ENCODE measurements around the gene PREX1. TPM values are rescaled to one million over a fixed set of nuclear protein-coding genes. Genes with fewer than 3 reads are reported as not detected.

PREX1 gene
- total and polyA plus RNA-seq, 9 donors = 16.7 to 32.5 (median 22.5) TPM

- Histone ChIP-seq H3K27ac (ENCODE audit: low read length) (peak overlapping the region; percentile 32), H3K36me3 (ENCODE audit: control insufficient read depth, insufficient read depth, low read length) (peaks cover 44% of the 10 kb centered on the region), H3K4me3 (ENCODE audit: low read length) (no peak overlapping the region), H3K4me1 (ENCODE audit: control insufficient read depth, insufficient read depth, low read length) (peaks cover 40% of the 10 kb centered on the region), H3K27me3 (ENCODE audit: control insufficient read depth, insufficient read depth, low read length) (no peaks in the 10 kb centered on the region), H3K9me3 (replicated peaks; ENCODE audit: control insufficient read depth, low read depth, low read length) (no peaks in the 10 kb centered on the region)
- WGBS (ENCODE audit: insufficient coverage) = 7% methylated on average over 10 of the region's 11 CpGs
- peak; percentile 84 for DNase-seq
These were observed 89.1 kb downstream of the PREX1 start for GRCh38 chr20:48738399-48739304.

- no peak for DNase-seq
- H3K27me3 ChIP-seq (ENCODE audit: control insufficient read depth, insufficient read depth, low read length) = no peaks in the 10 kb centered on the region
- WGBS (ENCODE audit: insufficient coverage) = no CpG with 5 or more reads among the region's 3 CpGs
- peaks cover 39% of the 10 kb centered on the region for H3K36me3 ChIP-seq (ENCODE audit: control insufficient read depth, insufficient read depth, low read length)
- H3K9me3 ChIP-seq (replicated peaks; ENCODE audit: control insufficient read depth, low read depth, low read length) = no peaks in the 10 kb centered on the region
- H3K4me1 ChIP-seq (ENCODE audit: control insufficient read depth, insufficient read depth, low read length) = peaks cover 40% of the 10 kb centered on the region
- no peak overlapping the region for H3K4me3 ChIP-seq (ENCODE audit: low read length)
- H3K27ac ChIP-seq (ENCODE audit: low read length) = peak overlapping the region; percentile 32
These were observed 89.8 kb downstream of the PREX1 start for GRCh38 chr20:48738094-48738398.

- Histone ChIP-seq H3K27me3 (ENCODE audit: control insufficient read depth, insufficient read depth, low read length) (no peaks in the 10 kb centered on the region), H3K27ac (ENCODE audit: low read length) (peak overlapping the region; percentile 32), H3K36me3 (ENCODE audit: control insufficient read depth, insufficient read depth, low read length) (peaks cover 34% of the 10 kb centered on the region), H3K4me1 (ENCODE audit: control insufficient read depth, insufficient read depth, low read length) (peaks cover 43% of the 10 kb centered on the region), H3K9me3 (replicated peaks; ENCODE audit: control insufficient read depth, low read depth, low read length) (no peaks in the 10 kb centered on the region), H3K4me3 (ENCODE audit: low read length) (no peak overlapping the region)
- DNase-seq = no peak
- 83% methylated on average over 5 of the region's 8 CpGs for WGBS (ENCODE audit: insufficient coverage)
These were observed 90.2 kb downstream of the PREX1 start for GRCh38 chr20:48737434-48738093.

GRCh38 chr20:48736636-48737035 is 91.2 kb downstream of the PREX1 start:
- Histone ChIP-seq H3K9me3 (replicated peaks; ENCODE audit: control insufficient read depth, low read depth, low read length) (no peaks in the 10 kb centered on the region), H3K36me3 (ENCODE audit: control insufficient read depth, insufficient read depth, low read length) (peaks cover 29% of the 10 kb centered on the region), H3K27me3 (ENCODE audit: control insufficient read depth, insufficient read depth, low read length) (no peaks in the 10 kb centered on the region), H3K4me3 (ENCODE audit: low read length) (no peak overlapping the region), H3K4me1 (ENCODE audit: control insufficient read depth, insufficient read depth, low read length) (peaks cover 52% of the 10 kb centered on the region), H3K27ac (ENCODE audit: low read length) (no peak overlapping the region)
- WGBS (ENCODE audit: insufficient coverage) = 45% methylated on average over 1 of the region's 2 CpGs
- no peak for DNase-seq

DNA sequence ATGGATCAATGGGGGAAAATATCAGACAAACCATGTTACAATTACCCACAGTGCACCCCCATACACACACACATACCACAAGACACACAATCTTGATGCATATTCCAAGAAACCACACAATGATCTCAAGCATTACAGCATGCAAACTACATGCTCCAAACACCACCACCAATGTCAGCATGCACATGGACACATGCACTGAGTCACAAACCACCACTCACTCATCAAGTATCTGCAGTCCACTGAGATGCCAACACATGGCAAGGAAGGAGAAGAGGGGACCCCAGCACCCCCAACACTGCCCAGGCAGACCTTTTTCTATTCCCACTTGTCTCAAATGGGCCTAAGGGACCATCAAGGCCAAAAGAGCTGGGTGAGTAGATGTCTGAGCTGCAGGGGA is 91.6 kb downstream of the PREX1 start:
- no peaks in the 10 kb centered on the region for H3K27me3 ChIP-seq (ENCODE audit: control insufficient read depth, insufficient read depth, low read length)
- no peak overlapping the region for H3K27ac ChIP-seq (ENCODE audit: low read length)
- peaks cover 28% of the 10 kb centered on the region for H3K36me3 ChIP-seq (ENCODE audit: control insufficient read depth, insufficient read depth, low read length)
- H3K4me1 ChIP-seq (ENCODE audit: control insufficient read depth, insufficient read depth, low read length) = peaks cover 54% of the 10 kb centered on the region
- no peaks in the 10 kb centered on the region for H3K9me3 ChIP-seq (replicated peaks; ENCODE audit: control insufficient read depth, low read depth, low read length)
- no peak overlapping the region for H3K4me3 ChIP-seq (ENCODE audit: low read length)
- no peak for DNase-seq

- no peaks in the 10 kb centered on the region for H3K27me3 ChIP-seq (ENCODE audit: control insufficient read depth, insufficient read depth, low read length)
- no peaks in the 10 kb centered on the region for H3K9me3 ChIP-seq (replicated peaks; ENCODE audit: control insufficient read depth, low read depth, low read length)
- H3K36me3 ChIP-seq (ENCODE audit: control insufficient read depth, insufficient read depth, low read length) = peaks cover 26% of the 10 kb centered on the region
- no peak overlapping the region for H3K27ac ChIP-seq (ENCODE audit: low read length)
- DNase-seq = no peak
- H3K4me1 ChIP-seq (ENCODE audit: control insufficient read depth, insufficient read depth, low read length) = peaks cover 54% of the 10 kb centered on the region
- H3K4me3 ChIP-seq (ENCODE audit: low read length) = no peak overlapping the region
- WGBS (ENCODE audit: insufficient coverage) = 45% methylated on average over 4 of the region's 5 CpGs
These were observed 92.7 kb downstream of the PREX1 start for GRCh38 chr20:48735112-48735511.

GRCh38 chr20:48734104-48734749 is 93.6 kb downstream of the PREX1 start:
- Histone ChIP-seq H3K27me3 (ENCODE audit: control insufficient read depth, insufficient read depth, low read length) (no peaks in the 10 kb centered on the region), H3K27ac (ENCODE audit: low read length) (no peak overlapping the region), H3K9me3 (replicated peaks; ENCODE audit: control insufficient read depth, low read depth, low read length) (no peaks in the 10 kb centered on the region), H3K4me1 (ENCODE audit: control insufficient read depth, insufficient read depth, low read length) (peaks cover 54% of the 10 kb centered on the region), H3K4me3 (ENCODE audit: low read length) (no peak overlapping the region), H3K36me3 (ENCODE audit: control insufficient read depth, insufficient read depth, low read length) (peaks cover 23% of the 10 kb centered on the region)
- DNase-seq = no peak
- 77% methylated on average over 8 of the region's 10 CpGs for WGBS (ENCODE audit: insufficient coverage)

DNA sequence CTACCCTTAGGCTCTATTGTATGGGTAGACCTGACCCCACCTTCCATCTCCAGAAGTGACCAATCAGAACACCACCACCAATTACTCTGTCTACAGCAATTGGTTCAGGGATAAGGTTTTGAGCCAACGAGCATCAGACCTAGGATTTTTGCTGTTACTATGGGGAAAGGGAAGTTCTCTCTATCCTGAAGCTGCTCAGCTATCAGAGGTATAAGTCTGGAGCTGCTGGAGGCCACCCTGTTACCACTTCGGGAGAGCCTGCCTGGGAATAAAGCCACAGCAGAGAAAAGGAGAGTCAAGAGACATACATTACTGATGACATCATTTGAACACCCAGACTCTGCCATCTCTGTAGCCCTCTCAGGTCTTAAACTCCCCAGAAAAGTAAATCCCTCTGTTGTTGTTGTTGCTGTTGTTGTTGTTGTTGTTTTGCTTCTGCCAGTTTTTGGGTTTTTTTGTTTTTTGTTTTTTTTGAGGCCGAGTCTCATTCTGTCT is 94.5 kb downstream of the PREX1 start:
- no peaks in the 10 kb centered on the region for H3K27me3 ChIP-seq (ENCODE audit: control insufficient read depth, insufficient read depth, low read length)
- no peak overlapping the region for H3K4me3 ChIP-seq (ENCODE audit: low read length)
- WGBS (ENCODE audit: insufficient coverage) = 100% methylated on average over 1 of the region's 3 CpGs
- no peaks in the 10 kb centered on the region for H3K9me3 ChIP-seq (replicated peaks; ENCODE audit: control insufficient read depth, low read depth, low read length)
- H3K36me3 ChIP-seq (ENCODE audit: control insufficient read depth, insufficient read depth, low read length) = peaks cover 23% of the 10 kb centered on the region
- no peak for DNase-seq
- peaks cover 51% of the 10 kb centered on the region for H3K4me1 ChIP-seq (ENCODE audit: control insufficient read depth, insufficient read depth, low read length)
- H3K27ac ChIP-seq (ENCODE audit: low read length) = no peak overlapping the region

DNA sequence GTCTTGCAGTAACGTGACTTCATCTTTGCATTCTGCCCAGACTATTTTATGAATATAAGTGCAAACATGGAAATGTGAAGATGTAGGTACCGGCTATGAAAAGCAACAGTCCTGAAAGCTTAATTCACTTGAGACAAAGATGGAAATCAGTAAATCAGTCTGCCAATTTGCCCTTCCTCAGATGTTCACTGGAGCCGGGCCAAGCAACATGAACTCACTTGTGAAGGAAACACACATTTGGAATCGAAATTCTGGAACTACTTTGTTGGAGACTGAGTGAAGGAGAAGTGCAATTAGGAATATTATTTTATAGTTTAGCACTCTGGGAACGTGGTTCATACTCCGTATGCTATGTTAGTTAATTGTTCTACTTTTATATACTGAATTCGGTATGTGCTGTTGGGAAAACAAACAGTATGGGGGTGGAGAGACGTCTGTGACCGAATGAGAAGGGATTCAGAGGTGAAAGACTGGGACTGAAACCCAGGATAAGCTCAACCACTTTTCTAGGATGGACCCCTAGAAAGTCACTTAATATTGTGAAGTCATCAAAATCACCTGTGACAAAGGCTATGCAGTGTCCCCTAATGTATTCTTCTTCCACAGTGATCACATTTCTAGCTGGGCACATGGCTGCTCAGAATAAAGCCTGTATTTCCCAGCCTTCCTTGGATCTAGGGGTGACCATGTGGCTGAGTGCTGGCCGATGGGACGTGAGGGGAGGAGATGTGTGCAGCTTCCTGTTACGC is 95.5 kb downstream of the PREX1 start:
- H3K27me3 ChIP-seq (ENCODE audit: control insufficient read depth, insufficient read depth, low read length) = no peaks in the 10 kb centered on the region
- H3K4me3 ChIP-seq (ENCODE audit: low read length) = no peak overlapping the region
- H3K4me1 ChIP-seq (ENCODE audit: control insufficient read depth, insufficient read depth, low read length) = peaks cover 51% of the 10 kb centered on the region
- H3K36me3 ChIP-seq (ENCODE audit: control insufficient read depth, insufficient read depth, low read length) = peaks cover 20% of the 10 kb centered on the region
- peak overlapping the region; percentile 29 for H3K27ac ChIP-seq (ENCODE audit: low read length)
- H3K9me3 ChIP-seq (replicated peaks; ENCODE audit: control insufficient read depth, low read depth, low read length) = no peaks in the 10 kb centered on the region
- DNase-seq = peak; percentile 55
- WGBS (ENCODE audit: insufficient coverage) = 0% methylated on average over 1 of the region's 12 CpGs
